Measurements from ENCODE around the gene ZFHX3.

ZFHX3 gene

DNA sequence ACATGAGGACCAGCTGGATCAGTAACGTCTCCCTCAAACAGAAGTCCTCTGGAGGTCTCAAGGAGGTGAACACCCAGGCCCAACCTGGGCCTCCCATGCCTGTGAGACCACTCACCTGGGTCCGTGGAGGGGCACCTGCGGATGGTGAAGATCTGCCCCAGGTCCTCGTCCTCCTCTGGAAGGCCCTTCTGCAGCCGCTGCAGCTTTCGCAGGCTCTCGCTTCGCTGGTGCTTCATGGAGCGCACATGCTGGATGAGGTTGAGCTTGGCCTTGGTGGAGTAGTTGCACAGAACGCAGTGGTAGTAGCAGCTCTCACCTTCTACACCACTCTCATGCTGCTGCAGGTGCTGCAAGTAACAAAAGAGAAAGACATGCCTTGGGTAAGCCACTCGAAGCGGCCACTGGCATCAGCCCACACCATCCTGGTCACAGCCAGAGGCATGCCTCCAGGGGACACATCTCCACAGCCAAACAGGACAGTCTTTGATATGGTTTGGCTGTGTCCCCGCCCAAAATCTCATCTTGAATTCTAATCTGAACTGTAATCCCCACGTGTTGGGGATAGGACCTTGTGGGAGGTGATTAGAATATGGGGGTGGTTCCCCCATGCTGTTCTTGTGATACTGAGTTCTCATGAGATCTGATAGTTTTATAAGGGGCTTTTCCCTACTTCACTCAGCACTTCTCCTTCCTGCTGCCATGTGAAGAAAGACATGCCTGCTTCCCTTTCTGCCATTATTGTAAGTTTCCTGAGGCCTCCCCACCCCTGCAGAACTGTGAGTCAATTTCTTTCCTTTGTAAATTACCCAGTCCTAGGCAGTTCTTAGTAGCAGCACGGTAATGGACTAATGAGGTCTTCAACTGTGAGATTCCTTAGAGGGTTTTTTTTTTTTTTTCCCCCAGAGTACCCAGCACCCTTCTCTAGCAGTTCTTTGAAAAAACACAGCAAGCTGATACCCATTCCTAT is 158.0 kb downstream of the ZFHX3 start:
- peaks cover 11 to 15% of the 10 kb centered on the region in 2 donors for H3K9me3 Mint-ChIP-seq
- DNase-seq: no peak
- no peak overlapping the region for H3K27ac Mint-ChIP-seq
- no peak overlapping the region for H3K4me3 Mint-ChIP-seq
- H3K27me3 Mint-ChIP-seq: no peaks in the 10 kb centered on the region
- H3K4me1 Mint-ChIP-seq: no peaks in the 10 kb centered on the region
- no peak for ATAC-seq (replicated peaks)
- H3K36me3 Mint-ChIP-seq: peaks cover 37 to 54% of the 10 kb centered on the region in 2 donors

DNA sequence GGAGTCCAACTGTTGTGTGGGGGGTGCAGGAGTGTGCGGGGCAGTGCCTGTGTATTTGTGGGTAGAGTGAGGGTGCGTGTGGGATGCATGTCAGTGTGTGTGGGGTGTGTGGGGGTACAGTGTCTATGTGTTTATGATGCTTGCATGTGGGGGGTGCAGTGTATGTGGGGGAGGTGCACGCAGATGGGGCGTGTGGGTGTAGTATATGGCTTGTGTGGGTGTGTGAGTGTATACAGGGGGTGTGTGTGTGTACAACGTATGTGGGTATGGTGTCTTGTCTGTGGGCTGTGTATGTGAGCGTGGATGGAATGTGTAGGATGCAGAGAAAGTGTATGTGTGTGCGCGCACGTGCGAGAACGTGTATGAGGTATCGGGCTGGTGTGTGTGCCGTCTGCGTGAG is 160.4 kb downstream of the ZFHX3 start:
- H3K4me1 Mint-ChIP-seq: no peaks in the 10 kb centered on the region
- no peak overlapping the region for H3K27ac Mint-ChIP-seq
- ATAC-seq (replicated peaks): no peak
- H3K4me3 Mint-ChIP-seq: no peak overlapping the region
- H3K27me3 Mint-ChIP-seq: no peaks in the 10 kb centered on the region
- H3K36me3 Mint-ChIP-seq: peaks cover 39 to 56% of the 10 kb centered on the region in 2 donors
- DNase-seq: no peak
- peaks cover 11 to 15% of the 10 kb centered on the region in 2 donors for H3K9me3 Mint-ChIP-seq

GRCh38 chr16:72886346-72886974 is 161.5 kb downstream of the ZFHX3 start:
- Mint-ChIP-seq H3K27me3 (no peaks in the 10 kb centered on the region), H3K9me3 (peaks cover 7 to 12% of the 10 kb centered on the region in 2 donors), H3K4me3 (no peak overlapping the region), H3K36me3 (peaks cover 35 to 54% of the 10 kb centered on the region in 2 donors), H3K27ac (no peak overlapping the region), H3K4me1 (no peaks in the 10 kb centered on the region)
- ATAC-seq (replicated peaks) (no peak), DNase-seq (no peak)

DNA sequence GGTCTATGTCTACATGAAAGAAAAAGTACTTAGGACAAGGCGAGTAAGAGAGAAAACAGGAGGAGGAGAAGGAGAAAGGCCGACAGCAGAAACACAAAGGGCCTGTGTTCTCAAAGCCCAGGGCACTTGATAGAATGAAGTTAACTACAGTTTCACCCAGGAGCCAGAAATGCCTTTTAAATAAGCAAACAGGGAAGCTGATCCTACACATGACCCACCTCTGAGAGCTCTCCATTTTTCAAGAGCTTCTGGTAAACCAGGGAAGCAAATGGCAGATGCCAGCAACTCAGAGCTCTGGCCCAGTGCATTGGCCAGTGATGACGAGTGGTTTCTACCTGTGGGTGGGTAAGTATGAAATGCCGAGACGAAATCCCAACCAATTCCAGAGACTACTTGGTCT is 163.4 kb downstream of the ZFHX3 start:
- Mint-ChIP-seq H3K9me3 (peaks cover 0 to 4% of the 10 kb centered on the region in 2 donors), H3K4me3 (no peak overlapping the region), H3K4me1 (no peaks in the 10 kb centered on the region), H3K36me3 (peaks cover 24 to 47% of the 10 kb centered on the region in 2 donors), H3K27me3 (no peaks in the 10 kb centered on the region), H3K27ac (no peak overlapping the region)
- ATAC-seq (replicated peaks): no peak
- no peak for DNase-seq

DNA sequence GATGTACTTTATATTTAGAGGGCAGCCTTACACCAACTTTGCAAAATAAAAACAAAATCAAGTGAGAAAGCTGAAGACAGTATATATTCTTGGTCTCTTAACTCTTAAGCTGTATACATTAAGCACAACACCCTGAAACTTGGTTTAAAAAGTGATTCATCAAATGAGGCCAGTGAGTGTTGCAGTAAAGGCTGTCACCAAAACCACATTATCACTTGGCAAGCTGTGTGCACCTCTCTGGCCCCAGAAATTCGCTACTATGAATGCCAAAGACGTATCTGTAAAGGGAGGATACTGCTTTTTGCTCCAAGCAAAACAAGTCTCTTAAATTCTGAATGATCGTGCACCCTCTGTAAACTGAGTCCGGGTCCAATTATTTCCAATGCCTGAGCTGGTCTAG is 163.9 kb downstream of the ZFHX3 start:
- H3K27me3 Mint-ChIP-seq: no peaks in the 10 kb centered on the region
- H3K27ac Mint-ChIP-seq: no peak overlapping the region
- no peak overlapping the region for H3K4me3 Mint-ChIP-seq
- DNase-seq (no peak), ATAC-seq (replicated peaks) (no peak)
- H3K4me1 Mint-ChIP-seq: no peaks in the 10 kb centered on the region
- peaks cover 0 to 4% of the 10 kb centered on the region in 2 donors for H3K9me3 Mint-ChIP-seq
- peaks cover 19 to 42% of the 10 kb centered on the region in 2 donors for H3K36me3 Mint-ChIP-seq

DNA sequence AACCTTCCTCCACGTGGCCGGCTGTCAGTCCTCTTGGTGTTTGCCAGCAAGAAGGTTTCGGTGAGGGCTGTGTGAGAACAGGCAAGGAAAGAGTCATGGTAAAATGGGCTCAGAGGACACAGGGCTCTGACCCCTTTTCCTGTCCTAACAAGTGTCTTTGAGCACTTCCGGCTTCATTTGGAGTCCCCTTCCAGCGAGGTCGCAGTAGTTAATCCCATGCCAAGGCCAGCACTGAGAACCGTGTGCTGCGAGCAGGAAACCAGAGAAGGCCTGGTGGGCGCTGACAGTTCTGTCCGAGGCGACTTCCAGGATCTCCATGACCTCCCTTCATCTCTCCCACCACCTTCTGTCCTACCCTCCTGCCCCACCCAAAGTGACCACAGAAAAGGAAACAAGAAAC is 168.1 kb downstream of the ZFHX3 start:
- DNase-seq (no peak), ATAC-seq (replicated peaks) (no peak)
- Mint-ChIP-seq H3K9me3 (no peaks in the 10 kb centered on the region), H3K4me3 (no peak overlapping the region), H3K36me3 (peaks cover 5 to 21% of the 10 kb centered on the region in 2 donors), H3K27me3 (peaks cover 0 to 6% of the 10 kb centered on the region in 2 donors), H3K4me1 (peaks cover 2 to 6% of the 10 kb centered on the region in 2 donors), H3K27ac (no peak overlapping the region)

GRCh38 chr16:72878301-72879269 is 169.3 kb downstream of the ZFHX3 start:
- peaks cover 2 to 6% of the 10 kb centered on the region in 2 donors for H3K4me1 Mint-ChIP-seq
- H3K4me3 Mint-ChIP-seq: no peak overlapping the region
- H3K27me3 Mint-ChIP-seq: peaks cover 0 to 6% of the 10 kb centered on the region in 2 donors
- H3K9me3 Mint-ChIP-seq: no peaks in the 10 kb centered on the region
- DNase-seq (no peak), ATAC-seq (replicated peaks) (no peak)
- peaks cover 3 to 18% of the 10 kb centered on the region in 2 donors for H3K36me3 Mint-ChIP-seq
- no peak overlapping the region for H3K27ac Mint-ChIP-seq

DNA sequence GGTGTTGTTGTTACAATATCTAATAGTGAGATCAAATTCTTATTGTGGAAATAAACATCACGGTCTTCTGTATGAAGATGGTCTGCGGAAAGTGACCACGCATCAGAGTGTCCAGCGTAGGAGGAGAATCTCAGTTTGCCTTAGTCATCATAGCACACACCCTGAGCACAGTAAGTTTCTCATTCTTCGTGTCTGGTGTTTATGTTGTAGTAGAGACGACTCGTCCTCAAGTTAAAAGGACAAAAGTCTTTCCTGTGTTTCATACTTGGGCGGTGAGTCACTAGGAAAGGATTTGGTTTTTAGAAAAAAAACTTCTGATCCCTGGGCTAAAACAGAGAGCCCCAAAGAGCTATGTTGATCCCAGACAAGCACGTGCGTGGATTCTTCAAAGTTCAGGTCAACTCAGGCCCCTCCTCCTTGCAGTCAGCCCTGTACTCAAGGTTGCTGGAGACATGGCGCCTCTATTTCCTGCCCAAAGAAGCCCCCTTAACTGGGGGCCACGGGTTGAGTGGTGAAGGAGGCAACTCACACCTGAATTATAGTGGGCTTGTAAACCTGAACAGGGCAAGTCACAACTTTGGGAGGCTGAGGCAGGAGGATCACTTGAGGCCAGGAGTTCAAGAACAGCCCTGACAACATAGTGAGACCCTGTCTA is 170.4 kb downstream of the ZFHX3 start:
- Mint-ChIP-seq H3K27me3 (peaks cover 0 to 6% of the 10 kb centered on the region in 2 donors), H3K36me3 (peaks cover 3 to 22% of the 10 kb centered on the region in 2 donors), H3K4me1 (peaks cover 2 to 6% of the 10 kb centered on the region in 2 donors), H3K9me3 (peaks cover 0 to 4% of the 10 kb centered on the region in 2 donors), H3K4me3 (no peak overlapping the region), H3K27ac (no peak overlapping the region)
- DNase-seq (no peak), ATAC-seq (replicated peaks) (no peak)

- Mint-ChIP-seq H3K4me1 (peaks cover 2 to 6% of the 10 kb centered on the region in 2 donors), H3K27ac (no peak overlapping the region), H3K4me3 (no peak overlapping the region), H3K9me3 (peaks cover 0 to 4% of the 10 kb centered on the region in 2 donors), H3K36me3 (peaks cover 3 to 20% of the 10 kb centered on the region in 2 donors), H3K27me3 (peaks cover 0 to 6% of the 10 kb centered on the region in 2 donors)
- ATAC-seq (replicated peaks) (no peak), DNase-seq (no peak)
These were observed 171.0 kb downstream of the ZFHX3 start for GRCh38 chr16:72876981-72877373.

DNA sequence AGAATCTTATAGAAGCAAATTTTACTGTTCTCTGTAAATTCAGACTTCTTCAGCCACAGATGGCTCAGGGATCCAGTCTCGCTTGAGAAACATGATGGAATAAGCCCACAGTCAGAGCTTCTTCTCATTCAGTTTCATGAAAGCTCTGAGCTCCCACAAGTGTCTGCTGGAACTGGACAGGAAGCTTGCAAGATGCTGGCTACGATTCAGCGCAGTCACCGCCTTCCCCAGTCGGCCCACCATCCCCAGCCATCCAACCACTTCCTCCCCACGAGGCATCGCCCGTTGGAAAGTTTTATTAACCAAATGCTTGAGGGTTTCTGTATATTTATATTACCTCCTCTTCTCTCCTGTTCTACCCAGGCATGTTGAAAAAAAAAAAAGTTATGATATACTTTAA is 171.7 kb downstream of the ZFHX3 start:
- H3K27me3 Mint-ChIP-seq: peaks cover 0 to 6% of the 10 kb centered on the region in 2 donors
- H3K36me3 Mint-ChIP-seq: peaks cover 3 to 19% of the 10 kb centered on the region in 2 donors
- no peak for DNase-seq
- H3K9me3 Mint-ChIP-seq: peaks cover 0 to 4% of the 10 kb centered on the region in 2 donors
- no peak overlapping the region for H3K27ac Mint-ChIP-seq
- H3K4me3 Mint-ChIP-seq: no peak overlapping the region
- peak; percentile 58 to 65 for ATAC-seq (replicated peaks)
- peaks cover 2 to 6% of the 10 kb centered on the region in 2 donors for H3K4me1 Mint-ChIP-seq

DNA sequence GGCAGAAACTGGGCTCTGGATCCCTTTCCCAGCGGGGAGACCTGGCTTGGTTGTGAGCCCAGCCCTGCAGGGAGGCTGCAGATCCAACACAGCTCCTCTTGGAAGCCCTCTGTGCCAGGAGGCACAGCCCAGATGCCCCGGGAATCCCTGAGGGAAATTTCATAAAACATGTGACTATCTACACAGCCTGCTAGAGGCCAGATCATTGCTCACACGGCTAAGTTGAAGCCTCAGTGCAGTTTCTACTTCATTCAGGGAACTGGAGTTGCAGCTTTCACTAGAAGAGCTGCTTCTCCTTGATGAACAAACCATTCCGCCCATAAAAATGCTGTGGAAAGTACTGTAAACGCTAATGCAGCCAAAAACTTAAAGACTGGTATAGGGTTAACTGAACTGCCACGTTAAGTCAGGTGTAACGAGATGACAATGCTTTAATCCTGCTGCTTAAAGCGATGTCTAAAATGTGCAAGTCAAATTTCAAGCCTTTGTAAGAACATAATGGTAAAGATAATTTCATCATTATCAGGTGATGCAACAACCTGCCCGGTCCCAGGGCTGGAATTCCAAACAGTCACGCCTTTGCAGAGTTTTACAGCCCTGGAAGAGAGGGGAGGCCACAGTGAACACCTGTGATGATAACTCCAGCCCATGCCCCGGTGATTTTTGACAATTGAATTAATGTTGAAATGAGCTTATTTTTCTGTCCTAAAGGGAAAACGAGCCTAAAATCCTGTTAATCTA is 172.5 kb downstream of the ZFHX3 start:
- H3K27ac Mint-ChIP-seq: no peak overlapping the region
- peaks cover 0 to 6% of the 10 kb centered on the region in 2 donors for H3K27me3 Mint-ChIP-seq
- peaks cover 3 to 19% of the 10 kb centered on the region in 2 donors for H3K36me3 Mint-ChIP-seq
- no peak overlapping the region for H3K4me3 Mint-ChIP-seq
- no peak for ATAC-seq (replicated peaks)
- H3K4me1 Mint-ChIP-seq: peaks cover 2 to 6% of the 10 kb centered on the region in 2 donors
- peaks cover 0 to 4% of the 10 kb centered on the region in 2 donors for H3K9me3 Mint-ChIP-seq
- DNase-seq: no peak

DNA sequence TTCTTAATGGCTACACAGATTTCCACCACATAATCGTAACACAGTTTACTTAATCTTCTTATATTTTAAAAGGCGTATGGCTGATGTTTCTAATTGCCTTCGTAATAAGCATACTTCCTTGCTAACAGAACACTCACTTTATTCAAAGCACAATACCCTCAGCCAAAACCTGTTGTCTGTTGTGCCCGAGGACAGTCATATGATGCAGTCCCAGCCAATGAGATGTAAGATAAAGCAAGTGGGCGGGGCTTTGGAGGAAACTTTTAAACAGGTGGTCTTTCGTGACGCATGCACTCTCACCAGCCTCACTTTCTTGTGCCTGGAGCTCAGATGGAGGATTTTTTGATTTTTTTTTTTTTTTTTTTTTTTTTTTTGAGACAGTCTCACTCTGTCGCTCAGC is 174.1 kb downstream of the ZFHX3 start:
- H3K27me3 Mint-ChIP-seq: peaks cover 0 to 6% of the 10 kb centered on the region in 2 donors
- H3K27ac Mint-ChIP-seq: no peak overlapping the region
- DNase-seq: no peak
- no peak overlapping the region for H3K4me3 Mint-ChIP-seq
- peaks cover 3 to 14% of the 10 kb centered on the region in 2 donors for H3K36me3 Mint-ChIP-seq
- H3K4me1 Mint-ChIP-seq: peaks cover 2 to 6% of the 10 kb centered on the region in 2 donors
- H3K9me3 Mint-ChIP-seq: peaks cover 0 to 4% of the 10 kb centered on the region in 2 donors
- no peak for ATAC-seq (replicated peaks)

DNA sequence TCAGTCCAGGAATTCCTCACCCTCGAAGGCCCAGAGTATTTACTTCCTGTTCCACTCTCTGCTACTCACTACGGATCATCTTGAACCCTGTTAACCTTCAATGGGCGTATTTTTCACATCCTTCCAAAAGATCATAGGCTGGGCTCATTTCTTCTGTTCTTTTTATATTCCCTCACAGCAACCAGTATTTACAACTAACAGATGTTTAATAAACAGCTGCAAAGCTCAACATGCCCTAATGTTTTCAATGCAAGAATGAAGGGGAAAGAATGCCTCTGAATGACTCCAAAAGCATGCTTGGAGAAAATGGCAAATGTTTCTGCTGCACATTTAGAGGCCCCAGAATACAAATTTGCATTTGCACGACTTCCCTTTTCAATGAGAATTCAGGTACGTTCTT is 174.9 kb downstream of the ZFHX3 start:
- H3K9me3 Mint-ChIP-seq: peaks cover 0 to 4% of the 10 kb centered on the region in 2 donors
- peaks cover 0 to 6% of the 10 kb centered on the region in 2 donors for H3K27me3 Mint-ChIP-seq
- ATAC-seq (replicated peaks): no peak
- no peak overlapping the region for H3K27ac Mint-ChIP-seq
- H3K4me3 Mint-ChIP-seq: no peak overlapping the region
- peaks cover 3 to 11% of the 10 kb centered on the region in 2 donors for H3K36me3 Mint-ChIP-seq
- DNase-seq: no peak
- peaks cover 2 to 6% of the 10 kb centered on the region in 2 donors for H3K4me1 Mint-ChIP-seq
